HL-60 (cell line): Measurements from ENCODE around the gene CPTP.

Experiments
- GABPA ChIP-seq: IDR thresholded peaks from 2 replicates; pipeline ENCODE4 v1.6.1; 2012; ENCODE audit warnings: low read depth
- POLR2AphosphoS5 ChIP-seq: IDR thresholded peaks from 2 replicates; pipeline ENCODE4 v1.6.1; 2012; ENCODE audit warnings: low read depth
- TF ChIP-seq, protein P1 (sequence below): IDR thresholded peaks from one replicate; pipeline ENCODE4 v1.5.1; 2011; ENCODE audit warnings: low read length, control low read depth, inconsistent platforms; ENCODE audit not compliant: insufficient read depth
- TF ChIP-seq, protein P2 (sequence below): IDR thresholded peaks from 2 replicates; pipeline ENCODE4 v1.6.1; 2012; ENCODE audit warnings: low read depth; ENCODE audit not compliant: insufficient replicate concordance

DNA sequence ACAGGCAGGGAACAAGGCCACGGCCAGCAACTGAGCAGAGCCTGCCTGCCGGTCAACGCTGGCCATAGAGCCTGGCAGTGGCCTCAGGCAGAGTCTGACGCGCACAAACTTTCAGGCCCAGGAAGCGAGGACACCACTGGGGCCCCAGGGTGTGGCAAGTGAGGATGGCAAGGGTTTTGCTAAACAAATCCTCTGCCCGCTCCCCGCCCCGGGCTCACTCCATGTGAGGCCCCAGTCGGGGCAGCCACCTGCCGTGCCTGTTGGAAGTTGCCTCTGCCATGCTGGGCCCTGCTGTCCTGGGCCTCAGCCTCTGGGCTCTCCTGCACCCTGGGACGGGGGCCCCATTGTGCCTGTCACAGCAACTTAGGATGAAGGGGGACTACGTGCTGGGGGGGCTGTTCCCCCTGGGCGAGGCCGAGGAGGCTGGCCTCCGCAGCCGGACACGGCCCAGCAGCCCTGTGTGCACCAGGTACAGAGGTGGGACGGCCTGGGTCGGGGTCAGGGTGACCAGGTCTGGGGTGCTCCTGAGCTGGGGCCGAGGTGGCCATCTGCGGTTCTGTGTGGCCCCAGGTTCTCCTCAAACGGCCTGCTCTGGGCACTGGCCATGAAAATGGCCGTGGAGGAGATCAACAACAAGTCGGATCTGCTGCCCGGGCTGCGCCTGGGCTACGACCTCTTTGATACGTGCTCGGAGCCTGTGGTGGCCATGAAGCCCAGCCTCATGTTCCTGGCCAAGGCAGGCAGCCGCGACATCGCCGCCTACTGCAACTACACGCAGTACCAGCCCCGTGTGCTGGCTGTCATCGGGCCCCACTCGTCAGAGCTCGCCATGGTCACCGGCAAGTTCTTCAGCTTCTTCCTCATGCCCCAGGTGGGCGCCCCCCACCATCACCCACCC, 6.7 kb downstream of the CPTP start, which contains the start of gene TAS1R3:
- TF ChIP-seq POLR2AphosphoS5 (no peak), GABPA (no peak)
- TF ChIP-seq, protein P1, sequence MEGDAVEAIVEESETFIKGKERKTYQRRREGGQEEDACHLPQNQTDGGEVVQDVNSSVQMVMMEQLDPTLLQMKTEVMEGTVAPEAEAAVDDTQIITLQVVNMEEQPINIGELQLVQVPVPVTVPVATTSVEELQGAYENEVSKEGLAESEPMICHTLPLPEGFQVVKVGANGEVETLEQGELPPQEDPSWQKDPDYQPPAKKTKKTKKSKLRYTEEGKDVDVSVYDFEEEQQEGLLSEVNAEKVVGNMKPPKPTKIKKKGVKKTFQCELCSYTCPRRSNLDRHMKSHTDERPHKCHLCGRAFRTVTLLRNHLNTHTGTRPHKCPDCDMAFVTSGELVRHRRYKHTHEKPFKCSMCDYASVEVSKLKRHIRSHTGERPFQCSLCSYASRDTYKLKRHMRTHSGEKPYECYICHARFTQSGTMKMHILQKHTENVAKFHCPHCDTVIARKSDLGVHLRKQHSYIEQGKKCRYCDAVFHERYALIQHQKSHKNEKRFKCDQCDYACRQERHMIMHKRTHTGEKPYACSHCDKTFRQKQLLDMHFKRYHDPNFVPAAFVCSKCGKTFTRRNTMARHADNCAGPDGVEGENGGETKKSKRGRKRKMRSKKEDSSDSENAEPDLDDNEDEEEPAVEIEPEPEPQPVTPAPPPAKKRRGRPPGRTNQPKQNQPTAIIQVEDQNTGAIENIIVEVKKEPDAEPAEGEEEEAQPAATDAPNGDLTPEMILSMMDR, result no peak
- TF ChIP-seq, protein P2, sequence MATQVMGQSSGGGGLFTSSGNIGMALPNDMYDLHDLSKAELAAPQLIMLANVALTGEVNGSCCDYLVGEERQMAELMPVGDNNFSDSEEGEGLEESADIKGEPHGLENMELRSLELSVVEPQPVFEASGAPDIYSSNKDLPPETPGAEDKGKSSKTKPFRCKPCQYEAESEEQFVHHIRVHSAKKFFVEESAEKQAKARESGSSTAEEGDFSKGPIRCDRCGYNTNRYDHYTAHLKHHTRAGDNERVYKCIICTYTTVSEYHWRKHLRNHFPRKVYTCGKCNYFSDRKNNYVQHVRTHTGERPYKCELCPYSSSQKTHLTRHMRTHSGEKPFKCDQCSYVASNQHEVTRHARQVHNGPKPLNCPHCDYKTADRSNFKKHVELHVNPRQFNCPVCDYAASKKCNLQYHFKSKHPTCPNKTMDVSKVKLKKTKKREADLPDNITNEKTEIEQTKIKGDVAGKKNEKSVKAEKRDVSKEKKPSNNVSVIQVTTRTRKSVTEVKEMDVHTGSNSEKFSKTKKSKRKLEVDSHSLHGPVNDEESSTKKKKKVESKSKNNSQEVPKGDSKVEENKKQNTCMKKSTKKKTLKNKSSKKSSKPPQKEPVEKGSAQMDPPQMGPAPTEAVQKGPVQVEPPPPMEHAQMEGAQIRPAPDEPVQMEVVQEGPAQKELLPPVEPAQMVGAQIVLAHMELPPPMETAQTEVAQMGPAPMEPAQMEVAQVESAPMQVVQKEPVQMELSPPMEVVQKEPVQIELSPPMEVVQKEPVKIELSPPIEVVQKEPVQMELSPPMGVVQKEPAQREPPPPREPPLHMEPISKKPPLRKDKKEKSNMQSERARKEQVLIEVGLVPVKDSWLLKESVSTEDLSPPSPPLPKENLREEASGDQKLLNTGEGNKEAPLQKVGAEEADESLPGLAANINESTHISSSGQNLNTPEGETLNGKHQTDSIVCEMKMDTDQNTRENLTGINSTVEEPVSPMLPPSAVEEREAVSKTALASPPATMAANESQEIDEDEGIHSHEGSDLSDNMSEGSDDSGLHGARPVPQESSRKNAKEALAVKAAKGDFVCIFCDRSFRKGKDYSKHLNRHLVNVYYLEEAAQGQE, result no peak
